ENCODE data around the gene VSTM2B.

DNA sequence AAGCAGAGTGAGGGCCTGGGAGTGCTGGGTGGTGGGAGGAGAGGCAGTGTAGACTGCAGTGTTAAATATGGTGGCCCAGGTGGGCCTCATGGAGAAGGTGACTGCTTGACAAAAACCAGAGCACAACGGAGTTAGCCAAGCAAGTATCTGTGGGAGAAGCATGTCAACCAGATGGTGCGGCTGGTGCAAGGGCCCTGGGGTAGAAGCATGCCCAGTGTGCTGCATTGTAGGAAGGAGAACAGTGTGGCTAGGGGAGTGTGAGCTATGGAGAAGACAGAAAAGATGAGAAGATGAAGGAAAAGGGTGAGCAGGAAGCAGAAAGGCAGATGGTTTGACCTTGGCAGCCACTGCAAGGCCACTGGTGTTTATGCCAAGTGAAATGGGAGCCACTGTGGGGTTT lies 2.2 kb upstream of the VSTM2B start:
- TF ChIP-seq, protein P1, sequence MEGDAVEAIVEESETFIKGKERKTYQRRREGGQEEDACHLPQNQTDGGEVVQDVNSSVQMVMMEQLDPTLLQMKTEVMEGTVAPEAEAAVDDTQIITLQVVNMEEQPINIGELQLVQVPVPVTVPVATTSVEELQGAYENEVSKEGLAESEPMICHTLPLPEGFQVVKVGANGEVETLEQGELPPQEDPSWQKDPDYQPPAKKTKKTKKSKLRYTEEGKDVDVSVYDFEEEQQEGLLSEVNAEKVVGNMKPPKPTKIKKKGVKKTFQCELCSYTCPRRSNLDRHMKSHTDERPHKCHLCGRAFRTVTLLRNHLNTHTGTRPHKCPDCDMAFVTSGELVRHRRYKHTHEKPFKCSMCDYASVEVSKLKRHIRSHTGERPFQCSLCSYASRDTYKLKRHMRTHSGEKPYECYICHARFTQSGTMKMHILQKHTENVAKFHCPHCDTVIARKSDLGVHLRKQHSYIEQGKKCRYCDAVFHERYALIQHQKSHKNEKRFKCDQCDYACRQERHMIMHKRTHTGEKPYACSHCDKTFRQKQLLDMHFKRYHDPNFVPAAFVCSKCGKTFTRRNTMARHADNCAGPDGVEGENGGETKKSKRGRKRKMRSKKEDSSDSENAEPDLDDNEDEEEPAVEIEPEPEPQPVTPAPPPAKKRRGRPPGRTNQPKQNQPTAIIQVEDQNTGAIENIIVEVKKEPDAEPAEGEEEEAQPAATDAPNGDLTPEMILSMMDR (conservative IDR thresholded peaks at IDR 0.05 in 1 of 2, IDR thresholded peaks at IDR 0.05 in 1 of 2; ENCODE audit: extremely low read depth in 1 of 2, insufficient read depth in 1 of 2, low read depth in 1 of 2, low read length in 2 of 2): no peak
- TF ChIP-seq EZH2 (IDR thresholded peaks at IDR 0.05; ENCODE audit: borderline replicate concordance, low read length): no peak
